ENCODE results near the gene ADCYAP1.
"Not testable (repeated sequence)": the region's sequence is repeated elsewhere in the genome, so short reads cannot be mapped to it uniquely, and the experiment has no call there.

ADCYAP1 gene

GRCh38 chr18:904218-905090 is at the start of gene ADCYAP1:
TSS of gene ADCYAP1 (plus strand) at chr18:904871. CDS start at chr18:905387, 516 bp downstream.
- in situ Hi-C loops (cut with MboI; ENCODE audit: low sequenced_read_pairs): no loop called here

- in situ Hi-C loops (cut with MboI; ENCODE audit: low sequenced_read_pairs): no loop called here
These were observed 46.7 kb upstream of the ADCYAP1 start for GRCh38 chr18:857986-858385.

GRCh38 chr18:864872-865273 is 39.8 kb upstream of the ADCYAP1 start:
- in situ Hi-C loops (cut with MboI; ENCODE audit: low sequenced_read_pairs): no loop called here

- in situ Hi-C loops (cut with MboI; ENCODE audit: low sequenced_read_pairs): no loop called here
These were observed 37.4 kb upstream of the ADCYAP1 start for GRCh38 chr18:867257-867656.

GRCh38 chr18:873426-873825 is 31.2 kb upstream of the ADCYAP1 start:
- in situ Hi-C loops (cut with MboI; ENCODE audit: low sequenced_read_pairs): not testable (repeated sequence)

- in situ Hi-C loops (cut with MboI; ENCODE audit: low sequenced_read_pairs): no loop called here
These were observed 28.8 kb upstream of the ADCYAP1 start for GRCh38 chr18:875912-876311.

GRCh38 chr18:877238-877637 is 27.4 kb upstream of the ADCYAP1 start:
- in situ Hi-C loops (cut with MboI; ENCODE audit: low sequenced_read_pairs): no loop called here

- in situ Hi-C loops (cut with MboI; ENCODE audit: low sequenced_read_pairs): no loop called here
These were observed 18.6 kb upstream of the ADCYAP1 start for GRCh38 chr18:886076-886475.

- in situ Hi-C loops (cut with MboI; ENCODE audit: low sequenced_read_pairs): no loop called here
These were observed 17.0 kb upstream of the ADCYAP1 start for GRCh38 chr18:887716-888115.

- in situ Hi-C loops (cut with MboI; ENCODE audit: low sequenced_read_pairs): no loop called here
These were observed 12.4 kb upstream of the ADCYAP1 start for GRCh38 chr18:892316-892715.

GRCh38 chr18:896315-896714 is 8.4 kb upstream of the ADCYAP1 start:
- in situ Hi-C loops (cut with MboI; ENCODE audit: low sequenced_read_pairs): no loop called here

- in situ Hi-C loops (cut with MboI; ENCODE audit: low sequenced_read_pairs): no loop called here
These were observed 2.9 kb upstream of the ADCYAP1 start for GRCh38 chr18:901761-902160.

GRCh38 chr18:902229-902628 is 2.4 kb upstream of the ADCYAP1 start:
- in situ Hi-C loops (cut with MboI; ENCODE audit: low sequenced_read_pairs): no loop called here

- in situ Hi-C loops (cut with MboI; ENCODE audit: low sequenced_read_pairs): no loop called here
These were observed 970 bp upstream of the ADCYAP1 start for GRCh38 chr18:903701-904100.

- in situ Hi-C loops (cut with MboI; ENCODE audit: low sequenced_read_pairs): no loop called here
These were observed 756 bp downstream of the ADCYAP1 start for GRCh38 chr18:905307-905947.

- in situ Hi-C loops (cut with MboI; ENCODE audit: low sequenced_read_pairs): no loop called here
These were observed 1.3 kb downstream of the ADCYAP1 start for GRCh38 chr18:905948-906415.

- in situ Hi-C loops (cut with MboI; ENCODE audit: low sequenced_read_pairs): no loop called here
These were observed 1.9 kb downstream of the ADCYAP1 start for GRCh38 chr18:906416-907114.

GRCh38 chr18:907115-907884 is 2.6 kb downstream of the ADCYAP1 start:
- in situ Hi-C loops (cut with MboI; ENCODE audit: low sequenced_read_pairs): no loop called here

- in situ Hi-C loops (cut with MboI; ENCODE audit: low sequenced_read_pairs): no loop called here
These were observed 3.5 kb downstream of the ADCYAP1 start for GRCh38 chr18:907885-908757.

Data from HL-60/S4 (cell line).